PC-3 (cell line): ENCODE data around the gene ERO1B.

ENCODE experiments used
- CTCF ChIP-seq: fragments of 300-600 bp; sonication (generic); conservative IDR thresholded peaks from 2 replicates; pipeline ENCODE4 v1.5.1; 2017; ENCODE audit warnings: antibody characterized with exemption, low read depth, mild to moderate bottlenecking, low read length
- EZH2 ChIP-seq: fragments of 300-600 bp; sonication (generic); IDR thresholded peaks from one replicate; pipeline ENCODE4 v1.6.1; 2017; ENCODE audit warnings: antibody characterized with exemption, mild to moderate bottlenecking, low read length; ENCODE audit not compliant: unreplicated experiment

- TF ChIP-seq CTCF (no peak), EZH2 (no peak)
These were observed 42.2 kb upstream of the ERO1B start for GRCh38 chr1:236323819-236324411.
